Nephron progenitor cell (in vitro differentiated cells): ENCODE data around the gene SRSF7.
"Not testable (repeated sequence)": the region's sequence is repeated elsewhere in the genome, so short reads cannot be mapped to it uniquely, and the experiment has no call there.

Experiments
- DNase-seq: peaks from one replicate; pipeline ENCODE4 v3.0.0; 2021
- H3K27ac Mint-ChIP-seq: 2 replicates; pipeline ENCODE4 v1.8.0; 2021; ENCODE audit warnings: mild to moderate bottlenecking, moderate library complexity, mixed read lengths
- H3K27me3 Mint-ChIP-seq: 2 replicates; pipeline ENCODE4 v1.8.0; 2021; ENCODE audit warnings: mild to moderate bottlenecking, low read depth, mixed read lengths; ENCODE audit not compliant: poor library complexity
- H3K36me3 Mint-ChIP-seq: 2 replicates; pipeline ENCODE4 v1.8.0; 2021; ENCODE audit warnings: low read depth, mixed read lengths
- H3K4me1 Mint-ChIP-seq: 2 replicates; pipeline ENCODE4 v1.8.0; 2021; ENCODE audit warnings: mixed read lengths
- H3K4me3 Mint-ChIP-seq: 2 replicates; pipeline ENCODE4 v1.8.0; 2021; ENCODE audit warnings: mild to moderate bottlenecking, moderate library complexity, mixed read lengths
- H3K9me3 Mint-ChIP-seq: 2 replicates; pipeline ENCODE4 v1.8.0; 2021; ENCODE audit warnings: mild to moderate bottlenecking, moderate library complexity, mixed read lengths
- TF ChIP-seq, protein P1 (sequence below): fragments of 200-600 bp; sonication (generic); IDR thresholded peaks from 2 replicates; pipeline ENCODE4 v1.5.0; 2021; ENCODE audit warnings: antibody characterized with exemption

Gene SRSF7

GRCh38 chr2:38750891-38751595, at the start of gene SRSF7:
SRSF7 (minus strand) TSS chr2:38751361; CDS start chr2:38751256, 105 bp downstream.
- peaks cover 50% of the 10 kb centered on the region for H3K4me1 Mint-ChIP-seq
- TF ChIP-seq, protein P1, sequence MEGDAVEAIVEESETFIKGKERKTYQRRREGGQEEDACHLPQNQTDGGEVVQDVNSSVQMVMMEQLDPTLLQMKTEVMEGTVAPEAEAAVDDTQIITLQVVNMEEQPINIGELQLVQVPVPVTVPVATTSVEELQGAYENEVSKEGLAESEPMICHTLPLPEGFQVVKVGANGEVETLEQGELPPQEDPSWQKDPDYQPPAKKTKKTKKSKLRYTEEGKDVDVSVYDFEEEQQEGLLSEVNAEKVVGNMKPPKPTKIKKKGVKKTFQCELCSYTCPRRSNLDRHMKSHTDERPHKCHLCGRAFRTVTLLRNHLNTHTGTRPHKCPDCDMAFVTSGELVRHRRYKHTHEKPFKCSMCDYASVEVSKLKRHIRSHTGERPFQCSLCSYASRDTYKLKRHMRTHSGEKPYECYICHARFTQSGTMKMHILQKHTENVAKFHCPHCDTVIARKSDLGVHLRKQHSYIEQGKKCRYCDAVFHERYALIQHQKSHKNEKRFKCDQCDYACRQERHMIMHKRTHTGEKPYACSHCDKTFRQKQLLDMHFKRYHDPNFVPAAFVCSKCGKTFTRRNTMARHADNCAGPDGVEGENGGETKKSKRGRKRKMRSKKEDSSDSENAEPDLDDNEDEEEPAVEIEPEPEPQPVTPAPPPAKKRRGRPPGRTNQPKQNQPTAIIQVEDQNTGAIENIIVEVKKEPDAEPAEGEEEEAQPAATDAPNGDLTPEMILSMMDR, result no peak
- no peaks in the 10 kb centered on the region for H3K27me3 Mint-ChIP-seq
- no peaks in the 10 kb centered on the region for H3K9me3 Mint-ChIP-seq
- H3K27ac Mint-ChIP-seq, result peak within 1 kb of the TSS; percentile 100
- peak within 1 kb of the TSS; percentile 99 for H3K4me3 Mint-ChIP-seq
- DNase-seq, result peak; percentile 96
- H3K36me3 Mint-ChIP-seq, result peaks cover 46% of the 10 kb centered on the region

- peaks cover 40% of the 10 kb centered on the region for H3K36me3 Mint-ChIP-seq
- TF ChIP-seq, protein P1, result no peak
- no peaks in the 10 kb centered on the region for H3K9me3 Mint-ChIP-seq
- no peak overlapping the region for H3K4me3 Mint-ChIP-seq
- no peaks in the 10 kb centered on the region for H3K27me3 Mint-ChIP-seq
- peak overlapping the region; percentile 89 for H3K27ac Mint-ChIP-seq
- peaks cover 11% of the 10 kb centered on the region for H3K4me1 Mint-ChIP-seq
- no peak for DNase-seq
These were observed 46.8 kb upstream of the SRSF7 start for GRCh38 chr2:38797953-38798352.

- Mint-ChIP-seq H3K27ac (peak overlapping the region; percentile 89), H3K4me1 (peaks cover 11% of the 10 kb centered on the region)
- DNase-seq, result no peak
These were observed 46.1 kb upstream of the SRSF7 start for GRCh38 chr2:38797250-38797676.

DNA sequence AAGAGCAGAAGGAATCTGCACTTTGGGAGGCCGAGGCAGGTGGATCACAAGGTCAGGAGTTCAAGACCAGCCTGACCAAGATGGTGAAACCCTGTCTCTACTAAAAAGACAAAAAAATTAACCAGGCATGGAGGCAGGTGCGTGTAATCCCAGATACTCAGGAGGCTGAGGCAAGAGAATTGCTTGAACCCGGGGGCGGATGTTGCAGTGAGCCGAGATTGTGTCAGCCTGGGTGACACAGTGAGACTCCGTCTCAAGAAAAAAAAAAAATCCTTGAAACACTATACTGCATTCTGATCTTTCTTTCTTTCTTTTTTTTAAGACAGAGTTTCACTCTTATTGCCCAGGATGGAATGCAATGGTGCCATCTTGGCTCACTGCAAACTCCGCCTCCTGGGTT, 43.9 kb upstream of the SRSF7 start:
- H3K27ac Mint-ChIP-seq, DNase-seq, H3K9me3 Mint-ChIP-seq, H3K27me3 Mint-ChIP-seq, H3K4me3 Mint-ChIP-seq: not testable (repeated sequence)
- Mint-ChIP-seq H3K36me3 (peaks cover 20% of the 10 kb centered on the region), H3K4me1 (peaks cover 11% of the 10 kb centered on the region)

More at GRCh38 chr2:38797250-38797676, 46.1 kb upstream of the SRSF7 start:
- TF ChIP-seq, protein P1, result no peak
- peaks cover 35% of the 10 kb centered on the region for H3K36me3 Mint-ChIP-seq
- H3K27me3 Mint-ChIP-seq, result no peaks in the 10 kb centered on the region
- H3K4me3 Mint-ChIP-seq, result no peak overlapping the region
- H3K9me3 Mint-ChIP-seq, result no peaks in the 10 kb centered on the region

GRCh38 chr2:38794235-38794946, 43.2 kb upstream of the SRSF7 start:
- no peak overlapping the region for H3K4me3 Mint-ChIP-seq
- H3K36me3 Mint-ChIP-seq, result peaks cover 20% of the 10 kb centered on the region
- H3K9me3 Mint-ChIP-seq, result no peaks in the 10 kb centered on the region
- no peaks in the 10 kb centered on the region for H3K27me3 Mint-ChIP-seq
- TF ChIP-seq, protein P1, result no peak
- no peak for DNase-seq
- no peak overlapping the region for H3K27ac Mint-ChIP-seq
- peaks cover 11% of the 10 kb centered on the region for H3K4me1 Mint-ChIP-seq

DNA sequence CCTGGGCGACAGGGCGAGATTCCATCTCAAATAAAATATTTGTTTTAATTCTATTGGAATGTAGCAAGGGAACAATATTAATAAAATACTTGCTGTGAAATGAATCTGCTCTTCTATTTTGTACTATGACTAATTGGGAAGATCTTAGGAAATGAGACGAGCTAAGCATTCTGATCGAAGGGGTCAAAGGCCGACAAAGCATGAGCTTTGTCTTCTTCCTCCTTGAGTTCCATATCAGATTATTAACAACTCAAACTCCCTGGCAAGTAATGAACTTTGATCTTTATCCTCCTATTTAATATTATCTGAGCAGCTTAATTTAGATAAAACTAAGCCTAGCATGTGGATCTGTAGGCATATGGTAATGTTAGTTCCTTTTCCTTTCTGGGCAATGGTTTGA, 42.4 kb upstream of the SRSF7 start:
- H3K4me1 Mint-ChIP-seq, result peaks cover 11% of the 10 kb centered on the region
- no peaks in the 10 kb centered on the region for H3K27me3 Mint-ChIP-seq
- TF ChIP-seq, protein P1, result no peak
- no peak overlapping the region for H3K27ac Mint-ChIP-seq
- H3K4me3 Mint-ChIP-seq, result no peak overlapping the region
- no peaks in the 10 kb centered on the region for H3K9me3 Mint-ChIP-seq
- H3K36me3 Mint-ChIP-seq, result peaks cover 13% of the 10 kb centered on the region
- DNase-seq, result no peak
